Neural cell (in vitro differentiated cells): ENCODE data around the gene LRRC4B.

Experiments
- EP300 ChIP-seq: fragments of 450-650 bp; conservative IDR thresholded peaks from 2 replicates; pipeline ENCODE4 v1.6.1; 2014; ENCODE audit warnings: antibody characterized with exemption, mild to moderate bottlenecking, moderate library complexity; ENCODE audit not compliant: poor library complexity, severe bottlenecking
- EZH2 ChIP-seq: fragments of 200-600, 300-800 bp; shearing (Covaris generic), sonication (generic); IDR thresholded peaks from 2 replicates; pipeline ENCODE4 v1.6.1; 2014; ENCODE audit warnings: antibody characterized with exemption, low read length, borderline replicate concordance, mild to moderate bottlenecking; ENCODE audit not compliant: insufficient read depth, poor library complexity, severe bottlenecking
- POLR2AphosphoS5 ChIP-seq: IDR thresholded peaks from 2 replicates; pipeline ENCODE4 v1.6.1; 2012
- TF ChIP-seq, protein P1 (sequence below): fragments of 450-650 bp; IDR thresholded peaks from 2 replicates; pipeline ENCODE4 v1.5.1; 2014; ENCODE audit warnings: antibody characterized with exemption, mild to moderate bottlenecking, moderate library complexity; ENCODE audit not compliant: poor library complexity, severe bottlenecking
- TF ChIP-seq, protein P2 (sequence below): IDR thresholded peaks from 2 replicates; pipeline ENCODE4 v1.6.1; 2012; ENCODE audit warnings: borderline replicate concordance

DNA sequence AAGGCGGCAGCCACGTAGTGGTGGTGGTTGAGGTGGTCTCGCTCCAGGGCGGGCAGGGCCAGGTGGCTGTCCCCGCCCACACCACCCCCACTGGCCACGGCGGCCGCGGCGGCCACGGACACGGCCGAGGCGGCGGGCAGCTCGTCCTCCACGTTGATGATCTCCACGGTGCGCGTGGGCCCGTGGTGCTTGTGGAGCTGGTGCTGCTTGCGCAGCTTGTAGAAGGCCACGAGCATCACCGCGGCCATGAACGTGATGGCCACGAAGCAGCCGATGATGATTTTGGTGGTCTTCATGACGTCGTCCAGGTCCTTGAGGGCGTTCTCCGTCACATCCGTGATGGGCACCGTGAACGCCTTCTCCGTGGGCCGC, 50.5 kb downstream of the LRRC4B start:
- TF ChIP-seq, protein P1, sequence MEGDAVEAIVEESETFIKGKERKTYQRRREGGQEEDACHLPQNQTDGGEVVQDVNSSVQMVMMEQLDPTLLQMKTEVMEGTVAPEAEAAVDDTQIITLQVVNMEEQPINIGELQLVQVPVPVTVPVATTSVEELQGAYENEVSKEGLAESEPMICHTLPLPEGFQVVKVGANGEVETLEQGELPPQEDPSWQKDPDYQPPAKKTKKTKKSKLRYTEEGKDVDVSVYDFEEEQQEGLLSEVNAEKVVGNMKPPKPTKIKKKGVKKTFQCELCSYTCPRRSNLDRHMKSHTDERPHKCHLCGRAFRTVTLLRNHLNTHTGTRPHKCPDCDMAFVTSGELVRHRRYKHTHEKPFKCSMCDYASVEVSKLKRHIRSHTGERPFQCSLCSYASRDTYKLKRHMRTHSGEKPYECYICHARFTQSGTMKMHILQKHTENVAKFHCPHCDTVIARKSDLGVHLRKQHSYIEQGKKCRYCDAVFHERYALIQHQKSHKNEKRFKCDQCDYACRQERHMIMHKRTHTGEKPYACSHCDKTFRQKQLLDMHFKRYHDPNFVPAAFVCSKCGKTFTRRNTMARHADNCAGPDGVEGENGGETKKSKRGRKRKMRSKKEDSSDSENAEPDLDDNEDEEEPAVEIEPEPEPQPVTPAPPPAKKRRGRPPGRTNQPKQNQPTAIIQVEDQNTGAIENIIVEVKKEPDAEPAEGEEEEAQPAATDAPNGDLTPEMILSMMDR: no peak
- TF ChIP-seq, protein P2, sequence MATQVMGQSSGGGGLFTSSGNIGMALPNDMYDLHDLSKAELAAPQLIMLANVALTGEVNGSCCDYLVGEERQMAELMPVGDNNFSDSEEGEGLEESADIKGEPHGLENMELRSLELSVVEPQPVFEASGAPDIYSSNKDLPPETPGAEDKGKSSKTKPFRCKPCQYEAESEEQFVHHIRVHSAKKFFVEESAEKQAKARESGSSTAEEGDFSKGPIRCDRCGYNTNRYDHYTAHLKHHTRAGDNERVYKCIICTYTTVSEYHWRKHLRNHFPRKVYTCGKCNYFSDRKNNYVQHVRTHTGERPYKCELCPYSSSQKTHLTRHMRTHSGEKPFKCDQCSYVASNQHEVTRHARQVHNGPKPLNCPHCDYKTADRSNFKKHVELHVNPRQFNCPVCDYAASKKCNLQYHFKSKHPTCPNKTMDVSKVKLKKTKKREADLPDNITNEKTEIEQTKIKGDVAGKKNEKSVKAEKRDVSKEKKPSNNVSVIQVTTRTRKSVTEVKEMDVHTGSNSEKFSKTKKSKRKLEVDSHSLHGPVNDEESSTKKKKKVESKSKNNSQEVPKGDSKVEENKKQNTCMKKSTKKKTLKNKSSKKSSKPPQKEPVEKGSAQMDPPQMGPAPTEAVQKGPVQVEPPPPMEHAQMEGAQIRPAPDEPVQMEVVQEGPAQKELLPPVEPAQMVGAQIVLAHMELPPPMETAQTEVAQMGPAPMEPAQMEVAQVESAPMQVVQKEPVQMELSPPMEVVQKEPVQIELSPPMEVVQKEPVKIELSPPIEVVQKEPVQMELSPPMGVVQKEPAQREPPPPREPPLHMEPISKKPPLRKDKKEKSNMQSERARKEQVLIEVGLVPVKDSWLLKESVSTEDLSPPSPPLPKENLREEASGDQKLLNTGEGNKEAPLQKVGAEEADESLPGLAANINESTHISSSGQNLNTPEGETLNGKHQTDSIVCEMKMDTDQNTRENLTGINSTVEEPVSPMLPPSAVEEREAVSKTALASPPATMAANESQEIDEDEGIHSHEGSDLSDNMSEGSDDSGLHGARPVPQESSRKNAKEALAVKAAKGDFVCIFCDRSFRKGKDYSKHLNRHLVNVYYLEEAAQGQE: no peak
- TF ChIP-seq EZH2 (no peak), EP300 (no peak), POLR2AphosphoS5 (no peak)
